HepG2 (cell line): ENCODE data around the gene ICE1. TPM values are rescaled to one million over a fixed set of nuclear protein-coding genes. Genes with fewer than 3 reads are reported as not detected.
A peak's percentile ranks its signal among the peaks of the same experiment; 100 is the strongest.

ENCODE experiments used
- ASH2L ChIP-seq: fragments of 300-600, 200-600 bp; sonication (generic); IDR thresholded peaks from 2 replicates; pipeline ENCODE4 v1.7.0; 2017; ENCODE audit warnings: low read depth, mild to moderate bottlenecking, moderate library complexity, mixed read lengths, low read length; ENCODE audit not compliant: insufficient read length
- ATF1 ChIP-seq: IDR thresholded peaks from 2 replicates; pipeline ENCODE4 v1.6.1; 2016; ENCODE audit warnings: mild to moderate bottlenecking, control low read depth
- CREM ChIP-seq, 2 experiments: sonication (generic) in 1 of 2; formaldehyde crosslinking in 1 of 2; IDR thresholded peaks; 2 replicates each; pipeline versions ENCODE4 v1.4.0 to v1.6.1; 2016 to 2020; ENCODE audit warnings: antibody characterized with exemption in 1 of 2, mild to moderate bottlenecking in 1 of 2, missing genetic modification reagents in 1 of 2
- FOSL2 ChIP-seq: sonication (generic); formaldehyde crosslinking; IDR thresholded peaks from 2 replicates; pipeline ENCODE4 v1.4.0; 2020; ENCODE audit warnings: missing genetic modification reagents
- HNF4A ChIP-seq: sonication (generic); formaldehyde crosslinking; IDR thresholded peaks from 2 replicates; pipeline ENCODE4 v1.4.0; 2020; ENCODE audit warnings: missing genetic modification reagents
- HNF4G ChIP-seq, 2 experiments: sonication (generic) in 1 of 2; formaldehyde crosslinking in 1 of 2; IDR thresholded peaks; 2 replicates each; pipeline versions ENCODE4 v1.4.0 to v1.6.1; 2011 to 2020; ENCODE audit warnings: borderline replicate concordance in 2 of 2, low read depth in 2 of 2, mild to moderate bottlenecking in 2 of 2, low read length in 1 of 2, missing genetic modification reagents in 1 of 2, moderate library complexity in 1 of 2
- HNRNPH1 ChIP-seq: fragments of 200-400 bp; formaldehyde crosslinking; optimal IDR thresholded peaks from 2 replicates; pipeline ENCODE3; 2017; ENCODE audit warnings: mild to moderate bottlenecking, low read depth, low read length
- HNRNPK ChIP-seq: fragments of 200-400 bp; formaldehyde crosslinking; IDR thresholded peaks from 2 replicates; pipeline ENCODE4 v1.6.1; 2018; ENCODE audit warnings: low read length, low read depth, moderate library complexity, mild to moderate bottlenecking; ENCODE audit not compliant: poor library complexity, severe bottlenecking
- MEIS2 ChIP-seq: sonication (generic); formaldehyde crosslinking; IDR thresholded peaks from 2 replicates; pipeline ENCODE4 v1.9.0; 2021; ENCODE audit warnings: mild to moderate bottlenecking, missing genetic modification reagents
- PAWR ChIP-seq: sonication (generic); formaldehyde crosslinking; IDR thresholded peaks from 2 replicates; pipeline ENCODE4 v1.4.0; 2020; ENCODE audit warnings: missing genetic modification reagents, mild to moderate bottlenecking, borderline replicate concordance
- PLRG1 ChIP-seq: fragments of 450-650 bp; conservative IDR thresholded peaks from 2 replicates; pipeline ENCODE4 v1.6.1; 2016
- RARA ChIP-seq: IDR thresholded peaks from 2 replicates; pipeline ENCODE4 v1.6.1; 2016; ENCODE audit warnings: missing genetic modification reagents, missing compliant biosample characterization
- SAP130 ChIP-seq: IDR thresholded peaks from 2 replicates; pipeline ENCODE4 v1.6.1; 2016; ENCODE audit warnings: low read depth
- STAG1 ChIP-seq: sonication (generic); formaldehyde crosslinking; IDR thresholded peaks from 2 replicates; pipeline ENCODE4 v1.4.0; 2020; ENCODE audit warnings: missing genetic modification reagents
- TAF1 ChIP-seq: sonication (generic); formaldehyde crosslinking; IDR thresholded peaks from 2 replicates; pipeline ENCODE4 v1.4.0; 2020; ENCODE audit warnings: missing genetic modification reagents
- TBX2 ChIP-seq: sonication (generic); formaldehyde crosslinking; IDR thresholded peaks from 2 replicates; pipeline ENCODE4 v1.5.0; 2020; ENCODE audit warnings: missing genetic modification reagents, mild to moderate bottlenecking, borderline replicate concordance
- TBX3 ChIP-seq: fragments of 450-650 bp; IDR thresholded peaks from 2 replicates; pipeline ENCODE4 v1.6.1; 2017; ENCODE audit warnings: antibody characterized with exemption, mild to moderate bottlenecking, inconsistent platforms, borderline replicate concordance
- ZNF12 ChIP-seq: sonication (generic); formaldehyde crosslinking; IDR thresholded peaks from 2 replicates; pipeline ENCODE4 v1.5.0; 2020; ENCODE audit warnings: missing genetic modification reagents
- ZNF317 ChIP-seq: sonication (generic); formaldehyde crosslinking; IDR thresholded peaks from 2 replicates; pipeline ENCODE4 v1.5.0; 2020; ENCODE audit warnings: mild to moderate bottlenecking, missing genetic modification reagents
- ZNF543 ChIP-seq: sonication (generic); formaldehyde crosslinking; IDR thresholded peaks from 2 replicates; pipeline ENCODE4 v1.4.0; 2020; ENCODE audit warnings: mild to moderate bottlenecking, missing genetic modification reagents
- polyA plus RNA-seq, 8 experiments: library from polyadenylated mRNA; depleted of rRNA in 3 of 8; stranded (reverse) in 7 of 8; unstranded in 1 of 8; fragments of >200 nt; fragmentation: Illumina TruSeq in 4 of 8; extraction: Trizol in 4 of 8; gene quantifications; 2 replicates each; pipeline versions ENCODE4 v1.2.1 to v1.2.3, GENCODE V29; 2011 to 2016; ENCODE audit warnings: low read depth in 4 of 8, missing spikeins in 1 of 8, mixed read lengths in 1 of 8; ENCODE audit not compliant: insufficient read depth in 1 of 8
- total RNA-seq, 5 experiments: library from RNA; depleted of rRNA; stranded (reverse); fragments of >200 nt; fragmentation: Illumina TruSeq; extraction: Trizol; gene quantifications; 2 replicates each; pipeline ENCODE4 v1.2.3, GENCODE V29; 2016; ENCODE audit warnings: low read depth in 1 of 5
- TF ChIP-seq, protein P1 (sequence below): sonication (generic); formaldehyde crosslinking; IDR thresholded peaks from 2 replicates; pipeline ENCODE4 v1.5.1; 2020; ENCODE audit warnings: mild to moderate bottlenecking, missing genetic modification reagents

ICE1 gene
- total and polyA plus RNA-seq, 2 of the 13 experiments (the other 11 are each of a cell fraction or from before 2014, with no cell fraction given) = 9.1 to 27.6 TPM

DNA sequence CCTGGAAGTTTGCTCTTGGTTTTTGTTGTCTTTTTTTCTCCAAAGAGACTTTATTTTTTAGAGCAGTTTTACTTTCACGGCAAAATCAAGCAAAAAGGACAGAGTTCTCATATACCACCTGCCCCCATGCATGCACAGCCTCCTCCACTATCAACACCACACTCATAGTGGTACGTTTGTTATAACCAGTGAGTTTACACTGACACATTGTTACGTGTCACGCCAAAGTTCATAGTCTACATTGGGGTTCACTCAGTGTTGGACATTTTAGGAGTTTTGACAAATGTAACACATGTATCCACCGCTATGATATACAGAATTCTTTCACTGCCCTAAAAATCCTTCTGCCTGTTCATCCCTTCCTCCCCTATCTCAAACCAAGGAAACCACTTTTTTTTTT is 7.5 kb upstream of the ICE1 start (continued):
- TF ChIP-seq MEIS2 (CRISPR knock-in tag) (no peak), RARA (peak; percentile 37; the same call in 1 of the 2 replicates), HNRNPK (no peak), ASH2L (peak; percentile 39), CREM (IDR thresholded peaks at IDR 0.05) (peak; percentile 28; the same call in 1 of the 2 replicates), CREM (CRISPR knock-in tag; IDR thresholded peaks at IDR 0.05) (no peak), PLRG1 (no peak), PAWR (CRISPR knock-in tag) (no peak), SAP130 (CRISPR knock-in tag) (peak; percentile 30; the same call in 1 of the 2 replicates), ZNF543 (CRISPR knock-in tag) (no peak), TAF1 (CRISPR knock-in tag) (no peak), HNF4A (CRISPR knock-in tag) (peak; percentile 52; the same call in 1 of the 2 replicates), HNRNPH1 (no peak), ZNF317 (CRISPR knock-in tag) (peak; percentile 98), STAG1 (no peak), TBX2 (CRISPR knock-in tag) (no peak), TBX3 (0 out of 2 replicates have a peak, but pooled peaks have one; percentile 17), ATF1 (CRISPR knock-in tag) (no peak), FOSL2 (CRISPR knock-in tag) (peak; percentile 31; the same call in 1 of the 2 replicates), ZNF12 (CRISPR knock-in tag) (0 out of 2 replicates have a peak, but pooled peaks have one; percentile 8), HNF4G (IDR thresholded peaks at IDR 0.05; ENCODE audit: borderline replicate concordance, low read depth, low read length) (peak; percentile 52; the same call in 1 of the 2 replicates), HNF4G (CRISPR knock-in tag; IDR thresholded peaks at IDR 0.05; ENCODE audit: borderline replicate concordance, low read depth) (no peak)
- TF ChIP-seq, protein P1, sequence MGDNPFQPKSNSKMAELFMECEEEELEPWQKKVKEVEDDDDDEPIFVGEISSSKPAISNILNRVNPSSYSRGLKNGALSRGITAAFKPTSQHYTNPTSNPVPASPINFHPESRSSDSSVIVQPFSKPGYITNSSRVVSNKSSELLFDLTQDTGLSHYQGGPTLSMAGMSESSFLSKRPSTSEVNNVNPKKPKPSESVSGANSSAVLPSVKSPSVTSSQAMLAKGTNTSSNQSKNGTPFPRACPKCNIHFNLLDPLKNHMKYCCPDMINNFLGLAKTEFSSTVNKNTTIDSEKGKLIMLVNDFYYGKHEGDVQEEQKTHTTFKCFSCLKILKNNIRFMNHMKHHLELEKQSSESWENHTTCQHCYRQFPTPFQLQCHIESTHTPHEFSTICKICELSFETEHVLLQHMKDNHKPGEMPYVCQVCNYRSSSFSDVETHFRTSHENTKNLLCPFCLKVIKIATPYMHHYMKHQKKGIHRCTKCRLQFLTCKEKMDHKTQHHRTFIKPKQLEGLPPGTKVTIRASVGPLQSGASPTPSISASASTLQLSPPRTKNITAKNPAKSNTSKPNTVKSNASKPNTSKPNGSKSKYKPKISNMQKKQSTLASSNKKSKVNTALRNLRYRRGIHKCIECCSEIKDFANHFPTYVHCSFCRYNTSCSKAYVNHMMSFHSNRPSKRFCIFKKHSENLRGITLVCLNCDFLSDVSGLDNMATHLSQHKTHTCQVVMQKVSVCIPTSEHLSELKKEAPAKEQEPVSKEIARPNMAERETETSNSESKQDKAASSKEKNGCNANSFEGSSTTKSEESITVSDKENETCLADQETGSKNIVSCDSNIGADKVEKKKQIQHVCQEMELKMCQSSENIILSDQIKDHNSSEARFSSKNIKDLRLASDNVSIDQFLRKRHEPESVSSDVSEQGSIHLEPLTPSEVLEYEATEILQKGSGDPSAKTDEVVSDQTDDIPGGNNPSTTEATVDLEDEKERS = no peak
